HG03108 (cell line): ENCODE data around the gene OR52I2.

Experiments used
- ATAC-seq: cut with Tn5 transposase; IDR thresholded peaks from one replicate; pipeline ENCODE4 v1.9.1; 2021; ENCODE audit warnings: moderate library complexity; ENCODE audit not compliant: unreplicated experiment

OR52I2 gene

DNA sequence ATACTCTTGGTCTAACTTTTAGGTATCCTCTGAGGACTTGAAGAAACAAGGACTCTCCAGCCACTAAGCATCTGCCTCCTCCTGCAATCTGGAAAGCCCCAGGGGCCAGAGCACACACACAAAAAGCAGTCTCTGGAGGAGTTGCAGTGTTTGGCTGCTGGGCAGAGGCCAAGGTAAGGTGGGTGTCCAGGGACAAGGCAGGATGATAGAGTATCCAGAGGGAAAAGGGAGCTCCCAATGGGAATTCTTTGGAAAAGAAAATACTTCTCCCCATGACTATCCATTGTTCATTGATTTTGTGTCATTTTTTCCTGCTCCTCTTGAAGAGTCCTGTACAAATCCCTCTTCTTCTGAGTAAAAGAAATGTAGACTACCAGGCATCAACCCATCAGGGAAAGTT is at the start of gene OR52I2:
Gene OR52I2 (plus strand): TSS at position 301 of the 400 bp plus-strand sequence.
- ATAC-seq = no peak

DNA sequence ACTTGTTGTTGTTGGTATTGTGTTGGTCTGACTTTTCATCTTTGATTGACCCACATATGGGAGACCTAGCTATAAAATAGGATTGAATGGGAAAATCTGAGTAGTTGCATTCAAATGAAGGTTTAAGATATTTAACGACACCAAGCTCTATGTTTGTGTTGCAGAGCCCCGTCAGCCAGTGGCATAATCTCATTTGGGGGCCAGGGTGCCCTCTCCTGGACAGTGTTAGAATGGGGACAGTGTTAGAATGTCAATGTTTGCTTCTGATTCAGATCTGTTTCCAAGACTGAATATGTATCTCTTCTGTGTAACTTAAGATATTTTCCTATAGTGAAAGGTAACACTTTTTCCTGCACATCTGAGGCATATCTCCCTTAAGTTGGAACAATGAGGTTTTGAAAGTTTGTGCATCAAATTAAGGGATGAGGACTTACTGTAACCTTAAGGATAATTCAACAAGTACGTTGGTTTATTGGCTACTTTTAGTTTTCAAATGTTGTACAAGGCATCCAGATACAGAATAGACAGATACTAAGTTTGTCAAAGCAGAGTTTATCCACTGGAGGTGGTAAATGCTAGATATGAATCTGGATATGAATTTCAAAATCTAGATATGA is 41.8 kb upstream of the OR52I2 start:
- no peak for ATAC-seq

DNA sequence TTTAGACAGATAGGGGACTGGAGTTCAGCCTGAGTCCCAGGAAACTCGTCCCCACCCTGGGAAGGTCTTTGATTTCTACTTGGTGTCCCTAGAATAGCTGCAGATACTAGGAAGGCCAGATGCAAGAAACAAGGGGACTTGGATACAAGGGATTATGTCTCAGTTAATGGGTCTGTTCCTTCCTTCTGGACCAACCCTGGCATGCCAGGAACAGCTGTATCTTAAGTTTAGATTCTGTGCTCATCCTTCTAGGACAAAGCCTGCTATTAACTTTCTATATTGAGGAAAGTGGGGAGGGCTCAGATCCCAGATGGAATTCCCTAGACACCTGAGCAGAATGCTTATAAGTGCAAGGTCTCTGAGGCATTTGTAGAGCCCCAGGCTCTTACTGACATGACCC is 40.5 kb upstream of the OR52I2 start:
- ATAC-seq = no peak

DNA sequence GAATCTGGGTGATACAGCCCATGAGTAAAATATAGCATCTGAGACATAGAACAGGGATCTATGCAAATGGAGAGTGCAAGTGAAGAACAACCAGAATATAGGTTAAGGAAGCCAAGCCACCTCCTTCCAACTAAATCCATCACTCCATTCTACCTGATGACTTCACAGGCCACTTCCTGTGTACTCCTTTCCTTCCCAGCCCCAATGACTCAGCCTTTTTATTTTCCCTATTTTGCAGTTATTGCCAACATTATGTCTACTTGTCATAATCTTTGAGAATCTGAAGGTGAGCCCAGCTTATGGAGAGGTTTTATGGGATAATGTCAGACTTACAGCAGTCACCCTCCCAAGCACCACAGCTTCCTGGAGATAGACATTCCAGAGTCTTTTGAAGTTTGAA is 38.0 kb upstream of the OR52I2 start:
- no peak for ATAC-seq

GRCh38 chr11:4544891-4545290 is 36.7 kb upstream of the OR52I2 start, which contains the start of gene OR52M1:
Gene OR52M1 (plus strand): TSS chr11:4545191. CDS start chr11:4545191, 0 bp downstream.
- no peak for ATAC-seq

DNA sequence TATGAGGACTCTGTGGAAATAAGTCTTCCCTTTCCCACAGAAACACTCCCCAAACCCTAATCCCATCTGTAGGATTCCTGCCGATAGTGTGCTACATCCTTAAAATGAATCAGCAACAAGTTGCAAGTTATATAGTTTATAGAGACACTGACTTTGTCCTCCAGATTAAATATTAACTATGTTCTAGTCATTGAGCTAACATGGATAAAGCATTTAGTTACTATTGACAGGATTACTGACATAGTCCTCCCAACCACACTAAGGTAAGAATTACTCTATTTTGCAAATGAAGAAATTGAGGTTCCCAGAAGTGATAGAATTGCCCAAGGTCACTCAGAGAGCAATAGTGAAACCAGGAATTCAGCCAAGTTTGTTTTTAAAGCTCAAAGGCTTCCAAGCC is 34.7 kb upstream of the OR52I2 start:
- ATAC-seq = no peak

DNA sequence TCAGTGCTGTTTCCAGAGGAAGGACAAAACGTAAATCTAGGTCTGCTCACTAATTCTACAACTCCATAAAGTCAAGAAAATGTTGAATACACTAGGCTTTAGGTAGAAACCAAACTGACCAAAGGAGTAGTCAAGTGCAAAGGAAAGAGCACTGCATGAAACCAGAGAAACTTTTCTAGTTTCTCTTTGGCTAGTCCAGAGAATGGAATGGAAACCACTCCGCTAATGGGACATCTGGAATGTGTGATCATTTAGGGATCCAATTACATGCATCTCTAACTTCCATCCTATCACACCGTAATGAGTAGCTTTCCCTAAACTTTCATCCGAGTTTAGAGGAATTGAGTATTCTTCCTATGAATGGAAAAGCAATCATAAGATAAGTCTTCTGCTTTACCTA is 34.1 kb upstream of the OR52I2 start:
- ATAC-seq = no peak

DNA sequence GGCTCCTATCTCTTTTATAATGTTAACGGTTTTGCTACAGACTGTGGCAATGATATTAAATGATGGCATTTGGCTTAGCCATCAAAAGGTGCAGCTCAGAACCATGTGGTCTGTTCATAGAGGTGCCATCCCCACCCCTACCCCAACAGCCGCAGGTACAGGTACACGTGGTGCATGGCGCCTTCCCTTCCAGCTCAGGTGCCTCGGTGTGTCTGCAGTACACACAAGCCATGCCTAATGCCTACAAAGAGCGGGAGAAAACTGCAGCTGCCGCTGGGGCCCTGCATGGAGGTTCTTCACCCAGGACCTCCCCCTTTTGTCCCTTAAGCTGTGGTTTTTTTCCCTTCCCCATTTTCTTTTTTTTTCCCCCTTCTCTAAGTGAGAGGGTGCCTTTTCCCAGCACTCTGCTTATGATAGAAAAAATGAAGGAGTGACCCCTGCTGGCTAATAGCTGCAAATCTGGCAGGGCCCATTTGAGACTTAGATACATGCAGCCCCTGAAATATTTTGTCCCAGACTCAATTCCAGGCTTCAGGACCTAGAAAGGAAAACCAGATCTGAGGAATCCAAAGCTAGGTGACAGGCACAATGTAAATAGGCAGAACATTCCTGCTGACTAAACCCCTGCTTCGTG is 30.1 kb upstream of the OR52I2 start:
- ATAC-seq = no peak

GRCh38 chr11:4559527-4560440 is 21.8 kb upstream of the OR52I2 start:
- no peak for ATAC-seq

DNA sequence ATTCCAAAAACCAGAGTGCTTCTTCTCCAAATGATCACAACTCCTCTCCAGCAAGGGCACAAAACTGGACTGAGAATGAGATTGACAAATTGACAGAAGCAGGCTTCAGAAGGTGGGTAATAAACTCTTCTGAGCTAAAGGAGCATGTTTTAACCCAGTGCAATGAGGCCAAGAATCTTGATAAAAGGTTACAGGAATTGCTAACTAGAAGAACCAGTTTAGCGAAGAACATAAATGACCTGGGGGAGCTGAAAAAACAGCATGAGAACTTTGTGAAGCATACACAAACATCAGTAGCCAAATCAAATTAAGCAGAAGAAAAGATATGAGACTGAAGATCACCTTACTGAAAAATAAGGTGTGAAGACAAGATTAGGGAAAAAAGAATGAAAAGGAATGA is 21.1 kb upstream of the OR52I2 start:
- ATAC-seq = no peak

GRCh38 chr11:4565371-4565770 is 16.2 kb upstream of the OR52I2 start:
- ATAC-seq = no peak

DNA sequence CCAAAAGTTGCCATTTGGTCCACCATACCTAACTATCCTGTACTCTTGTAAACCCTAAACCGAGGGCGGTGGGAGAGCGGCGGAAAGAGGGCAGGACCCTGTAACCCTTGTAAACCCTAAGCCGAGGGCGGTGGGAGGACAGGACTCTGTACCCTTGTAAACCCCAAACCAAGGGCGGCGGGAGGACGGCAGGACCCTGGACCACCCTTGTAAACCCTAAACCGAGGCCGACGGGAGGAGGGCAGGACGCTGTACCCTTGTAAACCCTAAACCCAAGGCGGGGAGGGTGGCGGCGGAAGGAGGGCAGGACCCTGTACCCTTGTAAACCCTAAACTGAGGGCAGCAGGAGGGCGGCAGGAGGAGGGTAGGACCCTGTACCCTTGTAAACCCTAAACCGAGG is 12.5 kb upstream of the OR52I2 start:
- ATAC-seq = no peak

GRCh38 chr11:4576880-4577279 is 4.7 kb upstream of the OR52I2 start:
- no peak for ATAC-seq

GRCh38 chr11:4577761-4578160 is 3.8 kb upstream of the OR52I2 start:
- ATAC-seq = no peak

GRCh38 chr11:4578624-4579023 is 2.9 kb upstream of the OR52I2 start:
- no peak for ATAC-seq

- ATAC-seq = no peak
These were observed 1.4 kb upstream of the OR52I2 start for GRCh38 chr11:4580124-4580523.

- no peak for ATAC-seq
These were observed 7.5 kb downstream of the OR52I2 start for GRCh38 chr11:4589017-4589416.

- ATAC-seq = no peak
These were observed 12.2 kb downstream of the OR52I2 start, which contains the start of gene OR52I1 for GRCh38 chr11:4593739-4594138. Gene OR52I1 (plus strand): TSS chr11:4594039. CDS start chr11:4594039, 0 bp downstream.

- ATAC-seq = no peak
These were observed 23.5 kb downstream of the OR52I2 start for GRCh38 chr11:4605057-4605456.

- no peak for ATAC-seq
These were observed 24.9 kb downstream of the OR52I2 start for GRCh38 chr11:4606231-4607015.

- ATAC-seq = no peak
These were observed 25.6 kb downstream of the OR52I2 start for GRCh38 chr11:4607096-4607495.
